ENCODE data around the gene CHD2.

Gene CHD2

DNA sequence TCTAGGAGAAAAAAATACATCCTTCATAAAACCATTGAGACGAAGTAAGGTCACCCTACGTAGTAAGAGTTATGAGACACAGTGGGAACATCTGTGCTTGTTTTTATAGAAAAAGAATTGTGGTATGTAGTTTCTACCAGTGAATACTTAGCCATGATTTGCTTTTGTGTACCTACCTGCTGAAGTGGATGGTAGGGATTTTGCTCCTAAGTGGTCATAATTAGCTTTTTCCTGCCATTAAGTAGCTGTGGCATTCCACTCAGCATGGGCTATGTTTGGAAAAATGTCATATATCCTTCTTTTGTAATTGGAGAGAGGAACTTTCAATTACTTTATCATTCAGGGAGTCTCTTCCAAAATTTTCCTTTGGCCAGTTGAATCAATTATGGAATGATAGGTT is 63.7 kb downstream of the CHD2 start:
- peak; percentile 18 for DNase-seq

GRCh38 chr15:92968926-92969651 is 69.0 kb downstream of the CHD2 start:
- no peak for DNase-seq

GRCh38 chr15:92970656-92971055 is 70.5 kb downstream of the CHD2 start:
- no peak for DNase-seq

- no peak for DNase-seq
These were observed 71.0 kb downstream of the CHD2 start for GRCh38 chr15:92971081-92971480.

- DNase-seq = no peak
These were observed 71.6 kb downstream of the CHD2 start for GRCh38 chr15:92971713-92972112.

DNA sequence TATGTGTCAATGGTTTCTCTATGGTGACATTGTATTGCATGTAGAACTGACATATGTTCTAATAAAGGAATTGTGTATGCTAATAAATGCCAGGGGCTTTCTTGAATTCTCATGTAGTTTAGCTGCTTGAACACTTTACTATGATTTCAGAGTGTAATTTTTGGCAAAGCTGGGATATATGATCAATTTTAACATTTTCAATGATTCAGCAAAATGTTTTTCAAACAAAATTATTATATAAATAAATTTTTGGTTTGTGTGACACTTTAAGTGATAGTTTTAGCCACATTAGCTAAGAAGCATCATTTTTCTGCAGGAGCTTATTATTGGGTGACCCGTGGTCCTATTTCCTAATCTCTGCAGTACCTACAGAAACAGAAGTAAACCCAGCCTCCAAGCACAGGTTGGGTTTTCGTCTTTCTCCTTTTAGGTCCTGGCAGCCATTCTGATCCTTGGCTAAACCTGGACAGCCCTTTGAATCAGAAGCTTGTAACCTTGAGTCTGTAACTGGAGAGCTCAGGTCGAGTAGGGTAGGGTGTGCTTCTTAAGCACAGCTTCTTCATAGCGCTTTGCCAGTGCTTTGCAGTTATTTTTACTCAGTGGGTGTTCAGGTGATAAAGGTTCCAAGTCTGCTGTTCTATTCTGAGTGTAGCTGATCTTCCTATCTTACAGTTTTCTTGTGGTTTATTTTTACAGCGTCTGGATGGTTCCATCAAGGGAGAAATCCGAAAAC is 74.2 kb downstream of the CHD2 start:
- no peak for DNase-seq

- no peak for DNase-seq
These were observed 79.0 kb downstream of the CHD2 start for GRCh38 chr15:92979011-92979701.

- DNase-seq = no peak
These were observed 81.2 kb downstream of the CHD2 start for GRCh38 chr15:92981333-92981732.

GRCh38 chr15:92984161-92984560 is 84.0 kb downstream of the CHD2 start:
- DNase-seq = no peak

- DNase-seq = no peak
These were observed 89.3 kb downstream of the CHD2 start for GRCh38 chr15:92989470-92989869.

DNA sequence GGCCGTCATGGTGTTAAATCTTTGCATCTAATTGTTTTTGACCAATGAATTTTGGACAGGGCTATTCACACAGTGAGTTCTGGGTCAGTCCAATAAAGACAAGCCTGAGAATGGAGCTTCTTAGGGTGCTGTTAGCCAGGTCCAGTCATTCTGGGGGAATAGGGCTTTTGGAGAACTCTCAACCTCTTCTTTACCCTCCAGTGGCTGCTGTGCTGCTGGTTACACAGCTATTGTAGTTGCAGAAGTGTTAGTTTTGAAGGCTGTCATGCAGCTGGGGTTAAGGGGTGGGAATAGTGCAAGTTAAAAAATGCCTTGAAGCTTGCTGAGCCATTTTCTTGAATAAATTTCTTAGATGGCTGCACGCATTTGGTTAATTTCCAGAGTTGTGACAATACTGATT is 89.9 kb downstream of the CHD2 start:
- no peak for DNase-seq

DNA sequence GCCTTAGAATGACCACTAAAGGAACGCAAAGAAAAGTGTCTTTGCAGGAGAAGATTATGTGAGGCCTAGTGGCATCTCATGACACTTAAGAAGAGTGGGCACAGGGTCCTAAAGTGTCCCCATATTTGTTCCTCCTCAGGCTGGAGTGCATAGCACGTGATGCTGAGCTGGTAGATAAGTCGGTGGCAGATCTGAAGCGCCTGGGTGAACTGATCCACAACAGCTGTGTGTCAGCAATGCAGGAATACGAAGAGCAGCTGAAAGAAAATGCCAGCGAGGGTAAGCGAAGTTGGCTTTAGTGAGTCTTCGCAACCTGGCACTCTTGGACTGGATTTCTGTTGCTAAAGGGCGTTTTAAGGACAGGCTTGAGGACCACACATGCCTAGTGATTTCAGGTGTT is 92.6 kb downstream of the CHD2 start:
- DNase-seq = no peak

- no peak for DNase-seq
These were observed 97.7 kb downstream of the CHD2 start for GRCh38 chr15:92997821-92998220.

DNA sequence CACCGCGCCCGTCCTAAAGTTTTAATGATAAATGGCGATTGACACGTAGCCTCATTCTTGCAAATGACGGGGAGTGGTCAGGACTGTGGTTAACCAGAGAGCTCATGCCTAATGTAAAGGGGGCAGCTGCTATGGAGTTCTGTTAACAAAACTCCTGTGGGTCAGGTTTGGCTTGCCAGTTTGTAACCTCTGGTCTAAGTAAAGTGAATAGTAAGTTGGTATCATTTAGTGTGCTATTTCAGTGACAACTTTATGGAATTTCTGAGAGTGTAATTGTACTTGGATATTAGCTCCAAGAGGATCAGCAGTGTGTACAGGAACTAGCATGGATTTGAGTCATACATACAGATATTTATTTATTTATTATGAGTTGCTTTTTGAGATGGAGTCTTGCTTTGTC is 101.0 kb downstream of the CHD2 start:
- DNase-seq = no peak

- no peak for DNase-seq
These were observed 101.8 kb downstream of the CHD2 start for GRCh38 chr15:93001881-93002280.

DNA sequence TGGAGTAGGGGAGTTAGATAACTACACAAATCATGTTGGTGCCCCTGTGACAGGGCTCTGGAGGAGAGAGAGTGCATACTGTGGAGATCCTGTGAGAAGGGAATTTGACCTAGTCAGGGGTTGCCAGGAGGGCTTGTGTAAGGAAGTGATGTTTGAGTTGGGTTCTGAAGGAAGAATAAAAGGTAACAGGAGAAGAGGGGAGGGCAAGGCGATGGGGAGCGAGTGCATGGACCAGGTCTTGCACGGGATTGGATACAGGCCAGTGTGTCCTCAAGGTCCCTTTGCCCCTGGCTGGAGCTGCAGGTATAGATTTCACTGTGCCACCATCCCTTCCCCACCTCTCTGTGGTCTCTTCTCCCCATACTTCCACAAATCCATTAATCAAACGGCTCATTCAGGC is 105.0 kb downstream of the CHD2 start:
- DNase-seq = no peak

DNA sequence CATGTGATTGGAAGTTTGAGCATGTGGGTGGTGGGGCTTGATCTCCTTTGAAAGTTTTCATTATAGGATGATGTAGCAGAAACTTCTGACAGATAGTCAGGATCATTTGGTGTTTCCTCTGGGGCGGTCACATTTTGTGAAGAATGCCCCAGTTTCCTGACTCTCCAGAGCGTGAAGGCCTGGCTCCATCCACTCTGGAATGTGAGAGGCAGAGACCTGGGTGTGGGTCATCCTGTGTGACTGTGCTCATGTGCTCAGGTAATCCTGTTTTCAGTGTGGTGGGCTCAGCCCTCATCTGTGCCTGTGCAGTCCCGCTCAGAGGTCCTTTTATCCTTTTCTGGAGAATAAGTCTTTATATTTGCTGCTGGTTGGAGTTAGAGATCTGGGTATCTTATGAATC is 107.9 kb downstream of the CHD2 start:
- DNase-seq = no peak

DNA sequence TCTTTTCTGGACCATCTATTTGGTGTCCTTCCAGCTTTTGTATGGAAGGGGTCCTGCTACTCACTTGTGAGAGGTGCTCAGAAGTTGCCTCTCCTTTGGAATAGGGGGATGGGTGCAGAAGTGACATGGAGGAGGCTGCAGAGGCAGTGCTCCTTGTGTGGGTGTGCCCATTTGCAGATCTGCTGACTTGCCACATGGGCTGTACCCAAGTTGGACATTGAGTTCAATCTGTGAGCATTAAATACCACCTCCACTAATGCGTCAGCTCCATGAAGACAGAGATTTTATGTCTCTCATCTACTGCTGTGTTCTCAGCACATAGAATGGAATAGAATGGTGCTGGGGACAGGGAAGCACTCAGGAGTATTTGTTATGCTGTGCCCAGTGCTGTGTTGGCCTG is 112.7 kb downstream of the CHD2 start:
- no peak for DNase-seq

- DNase-seq = no peak
These were observed 117.4 kb downstream of the CHD2 start for GRCh38 chr15:93017526-93017925.

GRCh38 chr15:93018574-93018973 is 118.5 kb downstream of the CHD2 start:
- no peak for DNase-seq

DNA sequence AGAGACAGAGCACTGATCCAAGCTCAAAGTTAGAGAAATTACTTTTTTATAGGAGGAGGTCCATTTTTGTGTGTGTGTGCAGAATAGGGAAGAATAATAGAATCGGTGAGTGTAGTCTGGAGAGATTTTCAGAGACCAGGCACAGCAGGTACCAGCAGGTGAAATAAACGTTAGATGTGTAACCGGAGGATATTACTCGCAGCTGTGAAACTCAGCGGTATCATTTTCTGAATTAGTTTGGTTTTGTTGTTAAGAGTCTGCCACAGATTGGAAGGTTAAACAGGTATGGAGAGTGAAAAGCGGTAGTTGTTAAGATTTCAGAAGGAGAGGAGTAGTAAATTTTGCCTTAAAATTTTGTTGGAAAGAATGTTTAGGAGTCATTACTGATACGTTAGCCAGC is 119.0 kb downstream of the CHD2 start:
- DNase-seq = no peak

DNA sequence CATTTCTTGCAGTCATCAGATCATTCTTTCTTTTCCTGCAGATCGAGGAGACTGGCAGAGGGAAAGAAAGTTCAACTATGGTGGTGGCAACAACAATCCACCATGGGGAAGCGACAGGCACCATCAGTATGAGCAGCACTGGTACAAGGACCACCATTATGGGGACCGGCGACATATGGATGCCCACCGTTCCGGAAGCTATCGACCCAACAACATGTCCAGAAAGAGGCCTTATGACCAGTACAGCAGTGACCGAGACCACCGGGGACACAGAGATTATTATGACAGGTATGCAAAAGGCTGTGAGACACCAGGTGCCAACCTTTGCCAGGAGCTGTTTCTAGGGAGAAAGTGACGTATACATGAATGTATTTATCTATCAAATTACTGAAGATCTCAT is 119.8 kb downstream of the CHD2 start:
- no peak for DNase-seq

DNA sequence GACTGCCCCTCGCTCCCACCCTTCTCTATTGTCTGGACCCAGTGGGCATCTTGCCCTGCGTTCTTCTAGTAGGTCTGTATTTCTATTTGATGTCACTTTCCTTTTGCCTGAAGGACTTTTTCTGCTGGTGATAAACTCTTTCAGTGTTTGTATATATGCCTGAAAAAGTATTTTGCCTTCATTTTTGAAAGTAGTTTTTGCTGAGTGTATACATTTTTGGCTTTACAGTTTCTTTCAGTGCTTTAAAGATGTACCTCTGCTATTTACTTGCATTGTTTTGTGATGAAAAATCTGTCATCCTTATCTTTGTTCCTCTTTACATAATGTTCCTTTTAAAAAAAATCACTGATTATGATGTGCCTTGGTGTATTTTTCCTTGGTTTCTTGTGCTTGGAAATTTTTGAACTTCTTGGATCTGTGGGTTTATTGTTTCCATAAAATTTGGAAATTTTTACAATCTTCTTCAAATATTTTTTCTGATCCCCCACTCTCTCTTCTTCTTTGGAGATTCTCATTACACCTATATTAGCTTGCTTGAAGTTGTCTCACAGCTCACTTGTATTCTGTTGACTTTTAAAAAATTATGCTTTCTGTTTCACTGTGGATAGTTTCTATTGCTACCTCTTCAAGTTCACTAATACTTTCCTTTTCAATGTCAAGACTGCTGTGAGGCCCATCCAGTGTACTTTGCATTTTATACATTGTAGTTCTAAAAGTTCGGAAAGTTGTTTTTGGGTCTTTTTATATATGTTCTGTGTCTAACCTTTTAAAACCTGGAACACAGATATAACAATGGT is 121.0 kb downstream of the CHD2 start:
- no peak for DNase-seq

All from NCI-H2081 treated with DMSO at 0.1 percent for 48 hours (cell line).